Stimulated activated CD4-positive, alpha-beta T cell treated with anti-CD3 and anti-CD28 coated beads, Interleukin-2, amount 100 ng/mL, for 4 hours (primary cell): ENCODE measurements around the gene ZNF17.
A peak's percentile ranks its signal among the peaks of the same experiment; 100 is the strongest.
"Not testable (repeated sequence)": the region's sequence is repeated elsewhere in the genome, so short reads cannot be mapped to it uniquely, and the experiment has no call there.

Experiments used
- DNase-seq: peaks from one replicate; pipeline ENCODE4 v3.0.0-alpha.2; 2020; ENCODE audit warnings: low read depth

The ZNF17 gene

DNA sequence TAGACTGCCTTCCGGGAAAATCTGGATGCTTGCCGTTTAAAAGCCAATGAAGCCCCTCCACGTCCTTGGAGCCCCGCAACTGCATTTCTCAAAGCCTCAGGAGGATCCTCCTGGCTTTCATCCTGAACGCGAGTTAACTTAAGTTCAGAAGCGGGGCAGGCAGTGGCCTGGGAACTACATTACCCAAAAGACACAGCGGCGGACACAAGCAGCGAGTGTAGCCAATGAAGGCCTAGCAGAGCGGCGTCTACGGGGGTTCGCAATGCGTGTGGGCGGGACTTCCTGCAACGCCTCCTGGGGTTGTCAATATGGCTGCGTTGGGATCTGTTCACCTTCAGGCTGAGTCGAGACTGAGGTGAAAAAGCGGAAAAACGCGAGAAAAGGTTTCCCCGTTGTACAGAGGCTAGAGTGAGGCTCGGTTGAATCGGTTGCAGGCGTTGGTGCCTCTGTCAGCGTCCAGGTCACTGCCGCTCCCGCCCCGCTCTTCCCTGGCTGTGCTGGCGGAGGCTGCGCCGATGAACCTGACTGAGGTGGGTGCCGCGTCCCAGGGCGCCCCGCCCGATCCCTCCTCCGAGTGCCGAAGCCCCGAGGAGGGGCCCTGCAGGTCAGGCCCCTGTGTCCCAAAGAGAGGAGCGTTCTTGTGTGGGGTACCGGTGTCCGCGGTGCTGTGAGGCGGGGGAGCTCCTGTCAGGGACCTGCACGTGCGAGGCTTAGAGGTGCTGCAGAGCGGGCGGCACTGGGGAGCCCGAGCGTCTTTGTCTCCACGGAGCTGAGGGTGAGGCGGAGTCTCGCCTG, at the start of gene ZNF17:
ZNF17 (plus strand) TSS at position 285 of the 795 bp plus-strand sequence. CDS start 2,455 bp downstream, outside the sequence.
- peak; percentile 93 for DNase-seq

DNA sequence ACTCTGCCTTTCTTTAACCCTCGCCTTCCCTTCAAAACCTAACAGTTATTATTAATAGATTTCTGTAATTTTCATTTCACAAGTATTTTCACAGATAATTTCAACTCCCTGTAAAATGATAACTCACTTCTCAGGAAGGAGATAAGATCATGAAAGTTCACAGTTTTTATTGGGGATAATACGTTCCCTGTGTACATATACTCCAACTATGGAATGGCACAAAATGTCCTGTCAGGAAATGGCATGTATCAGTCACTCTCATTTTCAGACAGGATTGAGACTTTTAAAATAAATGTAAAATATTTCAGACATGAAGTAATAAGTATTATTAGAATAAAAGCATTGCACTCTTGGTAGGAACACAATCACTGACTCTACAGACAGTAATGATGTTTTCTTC, 48.5 kb upstream of the ZNF17 start:
- DNase-seq = no peak

DNA sequence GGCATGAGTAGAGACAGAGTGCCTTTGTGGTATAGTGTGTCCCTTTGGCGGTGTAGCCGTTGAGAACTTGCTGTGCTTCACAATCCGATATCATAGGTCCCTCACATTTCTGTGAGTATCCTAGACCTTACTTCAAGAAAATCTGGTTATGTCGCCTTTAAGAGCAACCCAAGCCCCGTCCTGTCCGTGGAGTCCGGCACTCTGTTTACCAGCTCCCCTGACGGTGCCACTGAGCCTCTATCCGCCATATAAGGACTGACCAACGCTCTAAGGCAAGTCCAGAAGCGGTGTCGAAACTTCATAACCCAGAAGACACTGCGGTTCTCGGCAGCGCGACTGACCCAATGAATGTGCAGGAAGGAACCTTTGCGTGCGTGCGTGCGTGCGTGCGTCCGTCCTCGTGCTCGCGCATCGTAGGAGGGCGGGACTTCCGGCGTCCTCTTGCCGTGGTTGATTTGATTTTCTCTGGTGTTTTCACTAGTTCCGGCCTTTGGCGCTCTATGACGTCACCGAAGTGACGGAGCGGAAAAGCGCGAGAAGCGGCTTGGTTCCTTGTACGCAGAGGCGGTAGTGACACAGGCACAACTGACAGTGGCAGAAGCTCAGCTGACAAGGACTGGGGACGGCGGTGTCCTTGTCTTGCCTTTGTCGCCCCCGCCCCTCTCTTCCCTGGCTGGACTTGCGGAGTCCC, 47.8 kb upstream of the ZNF17 start, which contains the start of the genes TRAPPC2B and ZNF547:
TRAPPC2B (plus strand) TSS at position 555 of the 691 bp plus-strand sequence. CDS start 1,283 bp downstream, outside the sequence.
ZNF547 (plus strand) TSS at position 555 of the 691 bp plus-strand sequence. CDS start 5,005 bp downstream, outside the sequence.
- DNase-seq = peak; percentile 98

DNA sequence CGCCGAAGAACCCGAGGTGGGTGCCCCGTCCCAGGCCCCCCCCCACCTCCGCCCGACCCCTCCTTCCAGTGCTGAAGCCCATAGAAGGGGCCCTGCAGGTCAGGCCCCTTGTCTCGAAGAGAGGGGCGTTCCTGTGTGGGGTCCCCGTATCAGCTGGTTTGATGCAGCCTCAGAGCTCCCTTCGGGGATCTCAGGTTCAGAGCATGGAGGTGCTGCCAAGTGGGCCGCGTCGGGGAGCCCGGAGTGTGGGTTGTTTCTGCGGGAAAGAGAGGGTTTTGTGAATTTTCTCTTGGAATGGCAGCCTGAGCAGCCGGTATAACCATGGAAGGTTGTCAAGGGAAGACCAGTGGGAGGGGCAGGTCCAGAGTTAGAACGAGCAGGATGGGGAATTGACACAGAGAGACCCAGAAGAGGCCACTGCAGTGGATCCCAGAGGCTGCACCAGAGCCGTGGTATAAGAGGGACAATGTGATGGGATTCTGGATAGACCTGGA, 47.2 kb upstream of the ZNF17 start:
- no peak for DNase-seq

DNA sequence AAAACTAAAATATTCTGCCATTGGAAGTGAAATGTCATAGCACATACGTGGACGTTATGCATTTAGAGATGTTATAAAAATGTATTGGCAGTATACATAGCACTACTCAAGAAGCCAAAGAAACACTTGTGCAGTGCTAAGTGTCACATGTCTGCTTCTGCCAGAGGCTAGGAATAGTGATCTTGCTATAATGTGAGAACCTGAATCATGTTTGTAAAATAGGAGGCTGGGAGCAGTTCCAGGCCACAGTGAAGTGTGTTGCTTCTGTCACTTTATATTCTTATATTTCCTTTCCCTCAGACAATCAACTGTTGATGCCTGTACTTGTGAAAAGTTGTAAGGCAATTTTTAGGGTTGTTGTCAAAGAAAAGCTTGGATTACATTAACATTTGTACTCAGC, 44.2 kb upstream of the ZNF17 start:
- no peak for DNase-seq

DNA sequence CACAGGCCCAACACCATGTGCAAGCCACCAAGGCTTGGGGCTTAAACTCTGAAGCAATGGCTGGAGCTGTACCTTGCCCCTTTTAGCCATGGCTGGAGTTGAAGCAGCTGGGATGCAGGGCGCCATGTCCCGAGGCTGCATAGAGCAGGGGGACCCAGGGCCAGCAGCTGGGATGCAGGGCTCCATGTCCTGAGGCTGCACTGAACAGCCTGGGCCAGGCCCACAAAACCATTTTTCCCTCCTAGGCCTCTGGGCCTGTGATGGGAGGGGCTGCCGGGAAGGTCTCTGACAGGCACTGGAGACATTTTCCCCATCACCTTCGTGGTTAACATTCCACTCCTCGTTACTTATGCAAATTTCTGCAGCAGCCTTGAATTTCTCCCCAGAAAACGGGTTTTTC, 36.8 kb upstream of the ZNF17 start:
- DNase-seq = no peak

DNA sequence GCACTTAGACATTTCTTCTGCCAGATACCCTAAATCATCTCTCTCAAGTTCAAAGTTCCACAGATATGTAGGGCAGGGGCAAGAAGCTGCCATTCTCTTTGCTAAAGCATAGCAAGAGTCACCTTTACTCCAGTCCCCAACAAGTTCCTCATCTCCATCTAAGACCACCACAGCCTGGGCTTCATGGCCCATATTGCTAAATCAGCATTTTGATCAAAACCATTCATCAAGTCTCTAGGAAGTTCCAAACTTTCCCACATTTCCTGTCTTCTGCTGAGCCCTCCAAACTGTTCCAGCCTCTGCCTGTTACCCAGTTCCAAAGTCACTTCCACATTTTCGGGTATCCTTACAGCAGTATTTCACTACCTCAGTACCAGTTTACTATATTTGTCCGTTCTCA, 36.3 kb upstream of the ZNF17 start:
- DNase-seq = not testable (repeated sequence)

DNA sequence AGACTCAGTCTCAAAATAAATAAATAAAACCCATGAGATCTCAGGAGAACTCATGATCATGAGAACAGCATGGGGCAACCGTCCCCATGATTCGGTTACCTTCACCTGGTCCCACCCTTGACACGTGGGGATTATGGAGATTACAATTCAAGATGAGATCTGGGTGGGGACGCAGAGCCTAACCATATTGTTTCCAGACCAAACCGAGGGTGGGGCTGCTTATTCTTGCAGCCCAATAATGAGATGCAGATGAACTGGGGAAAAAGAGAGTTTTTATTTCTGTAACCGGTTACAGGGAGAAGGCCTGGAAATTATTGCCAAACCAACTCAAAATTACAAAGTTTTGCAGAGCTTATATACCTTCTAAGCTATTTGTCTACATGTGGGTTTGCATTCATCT, 34.8 kb upstream of the ZNF17 start:
- DNase-seq = no peak

DNA sequence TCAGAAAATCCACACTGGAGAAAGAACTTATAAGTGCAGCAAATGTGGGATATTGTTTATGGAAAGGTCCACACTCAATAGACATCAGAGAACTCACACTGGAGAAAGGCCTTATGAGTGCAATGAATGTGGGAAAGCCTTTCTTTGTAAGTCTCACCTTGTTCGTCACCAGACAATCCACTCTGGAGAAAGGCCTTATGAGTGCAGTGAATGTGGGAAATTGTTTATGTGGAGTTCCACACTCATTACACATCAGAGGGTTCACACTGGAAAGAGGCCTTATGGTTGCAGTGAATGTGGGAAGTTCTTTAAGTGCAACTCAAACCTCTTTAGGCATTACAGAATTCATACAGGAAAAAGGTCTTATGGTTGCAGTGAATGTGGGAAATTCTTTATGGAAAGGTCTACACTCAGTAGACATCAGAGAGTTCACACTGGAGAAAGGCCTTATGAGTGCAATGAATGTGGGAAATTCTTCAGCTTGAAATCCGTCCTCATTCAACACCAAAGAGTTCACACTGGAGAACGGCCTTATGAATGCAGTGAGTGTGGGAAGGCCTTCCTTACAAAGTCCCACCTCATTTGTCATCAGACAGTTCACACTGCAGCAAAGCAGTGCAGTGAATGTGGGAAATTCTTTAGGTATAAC, 33.3 kb upstream of the ZNF17 start:
- no peak for DNase-seq

- no peak for DNase-seq
These were observed 30.0 kb upstream of the ZNF17 start for GRCh38 chr19:57380923-57381322.

DNA sequence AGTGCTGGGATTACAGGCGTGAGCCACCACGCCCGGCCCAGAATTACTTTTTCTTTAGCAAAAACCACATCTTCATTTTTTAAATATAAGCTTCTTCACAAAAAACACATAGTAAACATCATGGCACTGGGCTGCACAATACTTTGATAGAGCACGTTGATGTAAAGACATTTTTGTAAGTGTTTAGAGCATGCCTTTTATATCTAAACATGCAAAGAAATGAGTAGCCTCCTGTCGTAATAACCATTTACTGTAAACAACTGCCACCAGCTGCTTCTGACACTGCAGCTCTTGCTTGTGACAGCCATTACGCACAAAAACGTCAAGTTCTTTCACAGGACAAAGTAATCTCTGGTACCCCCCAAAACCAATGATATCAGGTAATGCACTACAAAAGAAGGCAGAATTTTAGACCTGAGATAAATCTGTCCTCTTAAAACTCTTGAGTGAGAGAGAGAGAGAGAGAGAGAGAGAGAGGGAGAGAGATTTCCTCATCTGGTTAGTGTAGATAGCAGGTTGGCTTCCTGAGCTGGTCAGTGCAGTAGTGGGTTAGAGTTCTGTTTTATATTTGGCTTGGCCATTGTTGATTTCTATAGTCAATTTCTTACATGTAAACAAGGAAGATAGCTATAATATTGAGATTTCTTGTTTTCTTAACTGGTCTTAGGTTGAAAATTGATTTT, 28.0 kb upstream of the ZNF17 start:
- DNase-seq = no peak

- no peak for DNase-seq
These were observed 21.7 kb upstream of the ZNF17 start for GRCh38 chr19:57389194-57389729.

GRCh38 chr19:57389730-57390598, 21.0 kb upstream of the ZNF17 start, which contains the start of gene ZNF548:
Gene ZNF548 (plus strand): TSS chr19:57389854. CDS start chr19:57390100, 246 bp downstream.
- DNase-seq = peak; percentile 96

DNA sequence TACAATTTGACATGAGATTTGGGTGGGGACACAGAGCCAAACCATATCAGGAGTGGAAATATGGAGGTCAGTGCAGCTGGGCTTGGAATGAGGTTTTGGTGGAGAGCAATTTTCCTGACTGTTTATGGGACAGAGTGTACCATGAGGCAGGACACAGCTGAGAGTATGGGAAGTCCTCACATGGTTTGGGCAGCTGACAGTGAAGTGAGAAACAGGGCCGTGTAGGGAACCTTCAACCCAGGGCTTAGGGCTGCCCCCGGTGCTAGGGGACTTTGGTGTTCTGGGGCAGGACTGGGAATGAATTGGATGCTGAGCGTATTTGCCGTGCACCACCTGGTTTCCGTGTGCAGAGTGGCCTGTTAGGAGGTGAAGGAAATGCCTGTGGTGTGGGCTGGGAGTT, 15.3 kb upstream of the ZNF17 start:
- no peak for DNase-seq

GRCh38 chr19:57398868-57399267, 12.1 kb upstream of the ZNF17 start:
- DNase-seq = no peak

DNA sequence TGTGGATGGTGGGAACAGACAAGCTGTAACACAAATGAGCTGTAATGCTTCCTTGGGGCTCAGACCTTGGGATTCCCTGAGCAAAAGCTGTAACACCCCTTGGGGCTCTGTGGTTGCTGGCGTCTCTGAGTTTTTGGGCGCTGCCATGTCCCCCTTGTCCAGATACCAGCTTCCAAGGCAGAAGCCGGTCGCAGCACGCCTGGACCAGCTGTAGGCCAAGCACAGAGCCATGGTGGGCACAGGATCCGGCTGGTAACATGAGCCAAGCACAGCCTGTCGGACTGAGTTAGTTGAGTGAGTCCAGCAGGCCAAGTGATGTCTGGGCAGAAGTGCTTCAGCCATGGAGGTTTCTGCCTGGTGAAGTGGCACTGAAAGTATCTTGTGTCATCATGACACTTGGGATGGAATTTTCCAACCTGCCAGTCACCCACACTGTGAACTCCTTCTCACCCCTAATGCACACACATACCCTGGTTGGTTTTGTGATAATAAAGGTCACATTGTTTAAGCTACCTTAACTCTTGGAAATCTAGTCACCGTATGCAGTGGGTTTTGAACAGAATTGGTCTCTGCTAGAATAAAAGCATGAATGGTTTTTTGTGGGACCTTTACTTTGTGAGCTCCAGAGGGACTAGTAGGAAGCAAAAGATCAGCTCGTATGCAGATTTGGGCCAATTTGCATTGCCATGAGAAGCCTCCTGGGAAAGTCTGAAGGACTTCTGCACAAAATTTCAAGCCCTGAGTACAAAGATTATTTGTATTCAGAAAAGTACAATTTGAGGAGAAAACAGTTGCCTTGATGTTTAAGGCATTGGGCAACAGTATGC, 7.0 kb upstream of the ZNF17 start:
- no peak for DNase-seq

DNA sequence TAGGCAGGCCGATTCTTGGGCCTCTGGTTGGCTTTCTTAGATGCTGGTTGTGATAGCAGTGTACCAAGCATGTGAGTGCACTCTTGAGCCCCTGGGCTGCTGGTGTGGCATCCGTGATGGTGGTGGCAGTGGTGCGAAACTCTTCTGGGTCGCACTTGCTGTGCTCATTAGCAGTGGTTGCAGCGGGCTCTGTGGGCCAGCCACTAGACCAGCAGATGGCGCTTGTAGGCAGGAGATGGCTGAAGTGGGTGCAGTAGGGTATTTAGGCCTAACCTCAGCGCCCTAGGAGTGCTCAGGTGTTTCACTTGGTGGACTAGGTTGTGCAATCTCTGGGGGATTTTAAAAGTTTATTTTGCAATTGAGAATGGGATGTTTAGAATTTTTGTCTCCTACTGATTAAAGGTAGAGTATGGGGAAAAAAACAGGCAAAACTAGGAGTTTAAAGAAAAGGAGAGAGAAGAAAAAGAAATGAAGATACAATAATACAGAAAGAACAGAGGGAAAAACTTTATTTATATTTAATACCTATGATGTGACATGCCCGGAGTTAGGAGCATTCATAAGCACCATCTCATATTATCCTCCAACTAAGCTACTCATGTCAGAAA, 4.3 kb upstream of the ZNF17 start:
- peak; percentile 66 for DNase-seq

GRCh38 chr19:57419439-57419838, 8.5 kb downstream of the ZNF17 start:
- no peak for DNase-seq

GRCh38 chr19:57421037-57421436, 10.1 kb downstream of the ZNF17 start:
- no peak for DNase-seq
